Activated naive CD4-positive, alpha-beta T cell treated with Interleukin-2 at 50 U/mL for 16 hours (primary cell): ENCODE results near the gene POMT1.

Source experiments
- DNase-seq: peaks from one replicate; pipeline ENCODE4 v3.0.0-alpha.2; 2020

POMT1 gene

DNA sequence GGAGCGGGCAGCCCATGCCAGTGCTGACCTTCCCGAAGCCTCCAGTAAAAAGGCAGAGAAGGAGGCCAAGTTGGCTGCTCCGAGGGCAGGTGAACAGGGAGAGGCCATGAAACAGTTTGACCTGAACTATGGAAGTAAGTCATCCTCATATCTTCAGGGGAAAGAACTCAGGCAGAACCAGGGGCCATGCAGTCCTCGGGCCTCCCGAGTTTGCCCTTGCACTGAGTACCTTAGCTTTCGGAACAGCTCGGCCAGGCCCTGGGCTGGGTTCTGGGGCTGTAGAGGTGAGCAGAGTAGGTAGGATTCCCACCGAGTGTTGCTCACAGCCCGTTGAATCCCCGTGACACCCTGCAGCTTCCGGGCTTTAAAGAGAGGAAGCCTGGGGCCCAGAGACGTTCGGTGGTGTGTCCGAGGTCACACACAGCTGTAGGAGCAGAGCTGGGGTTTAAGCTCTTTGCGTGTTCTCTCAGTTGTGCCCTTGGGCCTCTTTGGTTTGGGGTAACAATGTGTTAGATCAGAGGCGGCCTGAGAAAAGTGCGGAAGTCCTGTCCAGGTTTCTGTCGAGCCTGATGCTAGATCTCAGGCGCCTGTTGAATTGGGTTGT lies 24.8 kb upstream of the POMT1 start:
- DNase-seq, result no peak

DNA sequence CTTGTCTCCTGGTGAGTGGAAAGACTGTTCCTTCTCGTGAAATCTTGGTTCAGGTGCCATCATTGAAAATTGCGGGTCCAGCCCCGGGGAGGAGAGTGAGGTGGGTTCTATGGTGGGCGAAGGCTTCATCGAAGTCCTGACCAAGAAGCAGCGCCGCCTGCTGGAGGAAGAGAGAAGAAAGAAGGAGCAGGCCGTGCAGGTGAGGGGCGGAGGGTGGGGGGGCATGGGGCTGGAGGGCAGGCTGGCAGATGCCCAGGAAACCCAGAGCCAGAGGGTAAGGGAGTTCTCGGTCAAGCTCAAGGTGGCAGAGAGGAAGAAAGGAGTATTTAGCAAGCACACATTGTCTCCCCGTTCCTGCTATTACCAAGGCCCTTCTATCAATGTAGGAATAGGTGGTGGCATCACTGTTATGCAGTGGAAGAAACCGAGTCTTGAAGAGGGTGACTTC lies 24.3 kb upstream of the POMT1 start:
- DNase-seq, result peak; percentile 59

GRCh38 chr9:131478911-131479310 lies 23.8 kb upstream of the POMT1 start:
- DNase-seq, result no peak

DNA sequence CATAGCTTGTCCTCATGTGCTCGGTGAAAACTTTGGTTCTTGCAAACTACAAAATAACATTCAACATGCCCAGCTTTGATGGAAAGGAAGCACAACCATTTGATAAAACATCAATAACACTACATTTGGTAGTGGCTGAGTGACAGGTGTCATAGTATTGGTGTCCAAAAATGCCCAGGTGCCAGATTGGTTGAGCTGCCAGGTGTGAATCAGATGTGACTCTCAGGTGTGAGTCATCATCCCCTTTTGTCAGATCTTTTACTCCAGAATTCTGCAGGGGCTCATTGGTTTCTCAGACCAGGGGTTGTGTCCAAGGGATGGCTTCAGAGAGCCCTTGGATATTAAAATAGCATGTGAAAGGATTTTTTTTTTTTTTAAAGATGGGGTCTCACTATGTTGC lies 22.5 kb upstream of the POMT1 start:
- DNase-seq, result no peak

GRCh38 chr9:131481441-131482342 lies 21.0 kb upstream of the POMT1 start:
- DNase-seq, result no peak

GRCh38 chr9:131482343-131483006 lies 20.2 kb upstream of the POMT1 start:
- no peak for DNase-seq

GRCh38 chr9:131483319-131484050 lies 19.2 kb upstream of the POMT1 start:
- no peak for DNase-seq

GRCh38 chr9:131484051-131484445 lies 18.7 kb upstream of the POMT1 start:
- no peak for DNase-seq

- DNase-seq, result no peak
Observed at GRCh38 chr9:131484560-131485185, 18.0 kb upstream of the POMT1 start.

DNA sequence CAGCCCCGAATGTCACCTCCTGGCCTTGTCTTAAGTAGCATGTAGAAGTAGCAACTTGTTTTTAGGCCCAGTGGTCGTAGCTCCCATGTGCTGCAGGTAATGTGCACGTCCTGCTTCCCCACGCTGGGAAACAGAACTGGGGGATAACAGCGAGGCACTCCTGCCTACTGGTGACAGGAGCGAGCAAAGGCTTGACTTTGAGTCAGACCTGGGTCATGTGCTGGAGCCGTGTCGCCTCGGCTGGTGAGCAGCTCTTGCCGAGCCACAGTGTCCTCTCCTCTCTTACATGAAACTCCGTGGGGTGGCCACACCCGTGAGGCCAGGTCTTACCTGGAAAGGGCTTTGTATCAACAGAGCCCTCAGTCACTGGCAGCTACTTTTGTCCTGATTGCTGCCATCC lies 17.5 kb upstream of the POMT1 start:
- no peak for DNase-seq

DNA sequence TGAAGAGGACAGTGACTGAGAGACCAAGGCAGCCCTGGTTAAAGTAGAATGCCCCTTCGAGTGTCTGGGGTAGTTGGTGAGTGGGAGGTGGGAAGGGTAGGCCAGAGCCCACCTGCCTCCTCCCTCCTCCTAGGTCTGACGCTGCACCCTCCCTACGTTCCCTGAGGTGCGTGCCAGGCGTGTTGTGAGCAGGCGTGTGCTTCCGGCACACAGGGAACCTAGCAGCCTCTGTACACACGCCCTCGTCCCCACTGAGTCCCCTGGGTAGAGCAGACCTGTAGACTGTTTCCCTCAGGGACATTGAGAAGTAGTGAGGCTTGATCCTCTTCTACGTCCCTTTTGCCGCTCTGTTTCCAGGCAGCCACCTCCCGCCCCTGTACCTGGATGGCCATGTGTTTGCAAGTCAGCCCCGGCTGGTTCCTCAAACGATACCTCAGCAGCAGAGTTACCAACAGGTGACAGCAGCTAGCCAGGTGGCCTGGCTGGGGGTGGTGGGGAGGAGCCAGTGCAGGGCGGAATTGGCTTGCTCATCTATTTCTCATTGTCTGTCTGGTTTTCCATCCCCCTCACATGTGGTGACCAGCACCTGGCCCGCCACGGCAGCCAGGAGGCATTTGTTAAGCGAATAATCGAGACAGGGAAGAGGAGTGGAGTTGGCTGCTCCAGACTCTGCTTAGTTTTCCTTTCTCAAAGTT lies 16.8 kb upstream of the POMT1 start:
- no peak for DNase-seq

DNA sequence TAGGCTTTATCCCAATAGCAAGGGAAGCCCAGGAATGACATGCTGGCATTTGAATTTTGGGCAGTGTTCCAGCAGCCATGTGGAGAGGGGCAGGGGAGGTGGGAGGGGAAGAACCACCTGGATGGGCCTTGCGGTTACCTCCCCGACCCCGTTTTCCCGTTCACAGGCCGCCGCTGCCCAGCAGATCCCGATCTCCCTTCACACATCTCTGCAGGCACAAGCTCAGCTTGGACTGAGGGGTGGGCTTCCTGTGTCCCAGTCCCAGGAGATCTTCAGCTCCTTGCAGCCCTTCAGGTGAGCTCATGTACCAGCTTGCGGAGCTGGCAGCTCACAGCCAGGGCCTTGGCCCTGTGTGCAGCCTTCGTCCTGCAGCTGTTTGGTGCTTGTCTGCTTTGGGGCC lies 15.7 kb upstream of the POMT1 start:
- no peak for DNase-seq

- DNase-seq, result no peak
Observed at GRCh38 chr9:131487621-131488031, 15.1 kb upstream of the POMT1 start.

DNA sequence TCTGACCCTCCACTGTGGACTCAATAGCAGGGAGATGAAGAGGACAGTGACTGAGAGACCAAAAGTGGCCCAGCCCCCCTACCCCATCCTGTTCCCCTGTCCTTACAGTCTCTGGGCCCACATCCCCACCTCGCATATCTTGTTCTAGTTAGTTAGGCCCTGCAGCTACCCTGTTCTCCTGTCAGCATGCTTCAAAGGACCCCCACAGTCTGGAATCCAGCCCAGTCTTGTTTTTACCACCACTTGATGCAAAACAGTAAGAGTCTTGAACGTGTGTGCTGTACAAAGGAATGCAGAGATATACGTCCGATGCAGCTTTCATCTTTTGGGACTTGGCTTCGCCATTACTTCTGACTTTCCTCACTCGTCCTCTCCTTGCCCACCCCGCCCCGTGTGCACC lies 12.2 kb upstream of the POMT1 start:
- DNase-seq, result no peak

DNA sequence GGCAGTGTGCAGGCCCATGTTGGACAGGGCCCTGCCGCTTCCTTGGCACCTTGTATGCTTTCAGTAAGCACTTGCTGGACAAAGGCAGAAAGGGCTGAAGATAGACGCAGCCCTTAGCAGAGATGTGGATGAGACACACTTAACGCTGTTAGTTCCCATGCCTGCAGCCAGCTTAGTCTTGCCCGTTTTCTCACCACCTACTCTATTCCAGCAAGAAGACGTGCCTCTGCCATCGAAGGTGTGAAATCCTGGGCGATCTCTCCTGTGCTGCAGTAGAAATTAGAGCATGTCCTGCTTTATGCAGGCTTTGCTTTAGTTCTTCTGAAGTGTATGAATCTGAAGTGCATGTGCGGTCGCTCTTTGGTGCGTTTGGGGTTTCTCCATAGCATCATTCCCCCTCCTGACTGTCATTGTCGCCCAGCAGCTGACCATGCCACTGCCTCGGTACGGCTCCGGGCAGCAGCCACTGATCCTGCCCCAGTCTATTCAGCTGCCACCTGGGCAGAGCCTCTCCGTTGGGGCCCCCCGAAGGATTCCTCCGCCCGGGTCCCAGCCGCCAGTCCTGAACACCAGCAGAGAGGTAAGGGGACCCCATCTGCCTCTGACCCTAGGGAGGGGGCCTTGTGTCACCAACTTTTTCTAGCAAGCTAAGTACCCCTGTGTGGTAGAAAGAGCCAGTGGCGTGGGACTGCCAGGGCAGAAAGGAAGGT lies 11.6 kb upstream of the POMT1 start:
- no peak for DNase-seq

GRCh38 chr9:131492070-131492469 lies 10.6 kb upstream of the POMT1 start:
- no peak for DNase-seq

DNA sequence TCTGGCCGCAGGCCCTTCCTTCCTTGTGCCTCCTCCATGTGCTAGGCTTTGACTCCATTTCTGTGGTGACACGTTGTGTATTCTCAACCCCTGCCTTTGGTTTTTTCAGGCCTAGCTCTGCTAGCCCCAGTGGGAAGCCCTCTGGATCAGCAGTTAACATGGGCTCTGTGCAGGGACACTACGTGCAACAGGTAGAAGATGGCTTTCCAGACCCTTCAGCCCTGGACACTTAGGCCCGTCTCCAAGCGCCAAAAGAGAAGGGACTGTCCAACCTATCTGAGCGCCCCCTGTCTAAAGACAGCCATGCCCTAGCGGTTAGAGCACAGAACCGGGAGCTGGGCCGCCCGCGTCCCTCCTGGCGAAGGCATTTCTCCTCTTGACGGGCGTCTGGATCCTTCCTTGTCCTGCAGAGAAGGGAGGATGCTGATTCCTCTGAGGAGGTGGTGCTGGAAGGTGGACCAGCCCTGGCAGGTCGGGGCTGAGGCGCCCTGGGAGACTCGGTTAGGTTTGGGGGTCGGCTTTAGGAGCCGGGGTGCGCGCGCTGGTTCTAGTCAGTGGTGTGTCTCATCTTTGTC lies 8.3 kb upstream of the POMT1 start:
- no peak for DNase-seq

DNA sequence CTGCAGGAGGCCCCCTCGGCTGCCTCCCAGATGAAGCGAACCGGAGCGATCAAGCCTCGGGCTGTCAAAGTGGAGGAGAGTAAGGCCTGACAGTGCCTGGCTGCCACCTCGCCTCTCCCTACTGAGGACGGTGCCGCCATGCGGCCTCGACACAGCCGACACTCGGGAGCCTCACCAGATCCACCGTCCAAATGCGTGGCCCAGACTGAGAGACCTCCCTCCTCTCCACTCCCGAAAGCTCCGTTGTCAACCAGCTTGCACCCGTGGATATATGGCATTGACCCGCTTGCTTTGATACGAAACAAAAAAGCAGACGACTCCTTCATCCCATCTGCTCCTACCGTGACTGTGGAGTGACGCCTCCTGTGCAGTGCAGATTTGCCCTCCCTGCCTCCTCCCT lies 6.9 kb upstream of the POMT1 start:
- no peak for DNase-seq

DNA sequence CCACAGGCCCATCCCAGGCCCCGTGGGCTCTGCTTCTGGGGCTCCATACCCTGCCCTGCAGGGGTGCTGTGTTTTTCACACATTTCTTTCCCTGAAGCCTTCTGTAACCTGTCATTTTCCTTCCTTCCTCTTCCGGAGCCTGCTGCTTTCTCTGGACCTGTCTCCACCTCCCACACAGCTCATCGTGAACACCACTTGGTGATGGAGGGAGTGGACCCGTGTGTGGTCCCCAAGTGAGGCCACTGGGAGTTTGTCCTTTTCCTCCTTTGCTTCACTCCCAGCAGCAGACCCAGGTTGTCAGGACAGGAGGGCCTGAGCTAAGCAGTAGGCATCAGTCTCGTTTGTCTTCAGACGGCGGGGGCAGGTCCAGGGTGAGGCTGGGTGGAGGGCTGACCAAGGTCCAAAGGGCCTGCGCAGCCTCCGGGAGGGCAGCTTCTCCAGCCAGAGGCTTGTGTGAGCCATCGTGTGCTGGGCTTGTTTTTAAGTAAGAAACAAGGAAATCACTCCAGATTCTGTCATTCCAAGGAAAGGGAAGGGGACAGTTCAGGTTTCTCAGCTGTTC lies 5.8 kb upstream of the POMT1 start:
- DNase-seq, result no peak

GRCh38 chr9:131499254-131499767 lies 3.4 kb upstream of the POMT1 start:
- no peak for DNase-seq
